Thyroid gland (tissue), 4 donors: ENCODE data around the gene NECTIN1. TPM values are rescaled to one million over a fixed set of nuclear protein-coding genes. Genes with fewer than 3 reads are reported as not detected.

Source experiments
- DNase-seq, 2 donors: peaks; one replicate each; pipeline ENCODE4 v3.0.0-alpha.2; 2019
- H3K27ac ChIP-seq, 3 donors: fragments of 200-600 bp; sonication (generic); 1 replicate in 2 of 3; 2 replicates in 1 of 3; pipeline ENCODE4 v1.5.1; 2016 to 2019; ENCODE audit warnings: mild to moderate bottlenecking in 1 of 3, moderate library complexity in 1 of 3
- H3K27me3 ChIP-seq: fragments of 200-600 bp; sonication (generic); one replicate; pipeline ENCODE4 v1.5.1; 2019
- H3K36me3 ChIP-seq, 2 donors: fragments of 200-600 bp; sonication (generic); one replicate each; pipeline ENCODE4 v1.5.1; 2016 to 2019
- H3K4me1 ChIP-seq, 2 donors: fragments of 200-600 bp; sonication (generic); one replicate each; pipeline ENCODE4 v1.5.1; 2017 to 2019
- H3K4me3 ChIP-seq, 3 donors: fragments of 200-600 bp; sonication (generic); replicated peaks in 1 of 3; 1 replicate in 2 of 3; 2 replicates in 1 of 3; pipeline ENCODE4 v1.5.1; 2016; ENCODE audit warnings: mild to moderate bottlenecking in 1 of 3
- H3K9me3 ChIP-seq: fragments of 200-600 bp; sonication (generic); one replicate; pipeline ENCODE4 v1.5.1; 2017
- POLR2A ChIP-seq, 2 donors: fragments of 450-650 bp; IDR thresholded peaks; one replicate each; pipeline ENCODE4 v1.6.1; 2017; ENCODE audit warnings: antibody characterized with exemption in 2 of 2, mild to moderate bottlenecking in 2 of 2, moderate library complexity in 1 of 2
- WGBS, 2 donors: methylation state at CpG; one replicate each; pipeline ENCODE4 v1.1.5; 2017; 5-methylcytosine and 5-hydroxymethylcytosine counted together
- intact Hi-C: fragments of 100-400 bp; cut with DNase I; formaldehyde crosslinking; loops from one replicate; pipeline ENCODE4 v1.15.1; 2023
- total RNA-seq, 4 donors: library from RNA; depleted of rRNA; stranded (reverse); fragments of >200 nt; gene quantifications; one replicate each; pipeline ENCODE4 v1.2.3, GENCODE V29; 2016
- TF ChIP-seq, protein P1 (sequence below), 6 experiments: fragments of 200-600 bp in 3 of 6; fragments of 450-650 bp in 3 of 6; sonication (generic) in 3 of 6; IDR thresholded peaks; one replicate each; pipeline ENCODE4 v1.5.1; 2016 to 2019; ENCODE audit warnings: antibody characterized with exemption in 6 of 6, mild to moderate bottlenecking in 2 of 6, inconsistent platforms in 1 of 6, moderate library complexity in 1 of 6

NECTIN1 gene
- total RNA-seq, 4 donors from 2014 or later = 0.94 to 5.3 (median 2.3) TPM

DNA sequence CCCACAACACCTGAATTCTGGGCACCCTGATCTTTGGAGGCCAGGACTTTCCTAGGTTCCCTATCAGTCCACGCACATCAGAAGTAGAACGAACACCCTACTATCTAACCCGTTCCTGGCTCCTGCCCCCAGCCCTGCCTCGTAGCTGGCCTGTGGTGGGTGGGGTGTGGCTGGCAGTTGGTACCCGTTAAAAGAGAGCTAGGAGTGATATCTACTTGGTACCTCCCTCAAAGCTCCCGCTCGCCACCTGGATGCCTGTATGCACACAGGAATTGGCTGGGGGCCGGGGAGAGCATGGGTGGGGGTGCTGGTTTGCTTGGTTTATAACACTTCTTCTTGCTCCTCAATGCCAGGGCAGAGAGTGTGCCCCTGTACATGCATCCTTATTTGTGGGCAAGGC lies 14.0 kb upstream of the NECTIN1 start:
- 59 to 66% methylated on average over 6 to 7 of the region's 8 CpGs for WGBS, 2 donors
- Histone ChIP-seq H3K4me1 (peaks cover 7 to 9% of the 10 kb centered on the region in 2 donors), H3K4me3 (no peak overlapping the region), H3K27me3 (no peaks in the 10 kb centered on the region), H3K27ac (no peak overlapping the region), H3K9me3 (no peaks in the 10 kb centered on the region), H3K36me3 (no peaks in the 10 kb centered on the region)
- TF ChIP-seq, protein P1, sequence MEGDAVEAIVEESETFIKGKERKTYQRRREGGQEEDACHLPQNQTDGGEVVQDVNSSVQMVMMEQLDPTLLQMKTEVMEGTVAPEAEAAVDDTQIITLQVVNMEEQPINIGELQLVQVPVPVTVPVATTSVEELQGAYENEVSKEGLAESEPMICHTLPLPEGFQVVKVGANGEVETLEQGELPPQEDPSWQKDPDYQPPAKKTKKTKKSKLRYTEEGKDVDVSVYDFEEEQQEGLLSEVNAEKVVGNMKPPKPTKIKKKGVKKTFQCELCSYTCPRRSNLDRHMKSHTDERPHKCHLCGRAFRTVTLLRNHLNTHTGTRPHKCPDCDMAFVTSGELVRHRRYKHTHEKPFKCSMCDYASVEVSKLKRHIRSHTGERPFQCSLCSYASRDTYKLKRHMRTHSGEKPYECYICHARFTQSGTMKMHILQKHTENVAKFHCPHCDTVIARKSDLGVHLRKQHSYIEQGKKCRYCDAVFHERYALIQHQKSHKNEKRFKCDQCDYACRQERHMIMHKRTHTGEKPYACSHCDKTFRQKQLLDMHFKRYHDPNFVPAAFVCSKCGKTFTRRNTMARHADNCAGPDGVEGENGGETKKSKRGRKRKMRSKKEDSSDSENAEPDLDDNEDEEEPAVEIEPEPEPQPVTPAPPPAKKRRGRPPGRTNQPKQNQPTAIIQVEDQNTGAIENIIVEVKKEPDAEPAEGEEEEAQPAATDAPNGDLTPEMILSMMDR (IDR thresholded peaks at IDR 0.05) = no peak
- TF ChIP-seq POLR2A (IDR thresholded peaks at IDR 0.05) = no peak
- no peak for DNase-seq
- intact Hi-C loops = loop anchor here (5.0 kb wide), 2 partner anchors 81 to 261 kb away; no protein-coding TSS in a partner anchor

DNA sequence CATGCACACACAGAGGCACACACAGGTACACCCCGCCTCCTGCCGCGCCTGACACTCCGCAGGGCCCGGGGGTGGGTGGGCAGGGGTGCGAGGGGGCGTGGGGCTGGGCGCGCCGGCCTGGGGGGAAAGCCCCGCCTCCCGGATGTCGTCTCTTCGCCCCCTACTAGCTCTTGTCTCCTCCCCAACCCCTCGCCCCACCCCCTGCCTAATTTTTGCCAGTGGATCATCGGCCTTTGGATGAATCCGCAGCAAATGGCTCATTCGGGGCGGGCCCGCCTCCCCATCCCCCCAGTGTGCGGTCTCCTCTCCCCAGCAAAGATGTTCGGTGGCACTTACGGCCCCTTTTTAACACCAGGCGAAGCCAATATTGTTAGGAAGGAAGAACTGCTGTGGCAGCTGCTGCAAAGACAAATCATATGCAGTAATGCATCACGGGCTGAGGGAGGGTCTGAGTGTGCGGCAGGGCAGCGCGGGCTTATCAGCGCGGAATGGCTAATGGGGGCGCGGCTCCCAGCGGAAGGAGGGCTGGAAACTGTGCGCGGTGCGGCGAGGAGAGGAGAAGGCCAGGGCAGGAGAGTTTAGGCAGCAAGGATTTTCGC lies 13.4 kb upstream of the NECTIN1 start:
- 2 to 7% methylated on average over 28 to 37 of the region's 38 CpGs for WGBS, 2 donors
- intact Hi-C loops = loop anchor here (5.0 kb wide), 2 partner anchors 80 to 260 kb away; no protein-coding TSS in a partner anchor
- Histone ChIP-seq H3K27ac (no peak overlapping the region), H3K9me3 (no peaks in the 10 kb centered on the region), H3K36me3 (no peaks in the 10 kb centered on the region), H3K4me1 (peaks cover 7 to 9% of the 10 kb centered on the region in 2 donors), H3K4me3 (no peak overlapping the region), H3K27me3 (no peaks in the 10 kb centered on the region)
- TF ChIP-seq, protein P1 (IDR thresholded peaks at IDR 0.05) = no peak
- no peak for DNase-seq

DNA sequence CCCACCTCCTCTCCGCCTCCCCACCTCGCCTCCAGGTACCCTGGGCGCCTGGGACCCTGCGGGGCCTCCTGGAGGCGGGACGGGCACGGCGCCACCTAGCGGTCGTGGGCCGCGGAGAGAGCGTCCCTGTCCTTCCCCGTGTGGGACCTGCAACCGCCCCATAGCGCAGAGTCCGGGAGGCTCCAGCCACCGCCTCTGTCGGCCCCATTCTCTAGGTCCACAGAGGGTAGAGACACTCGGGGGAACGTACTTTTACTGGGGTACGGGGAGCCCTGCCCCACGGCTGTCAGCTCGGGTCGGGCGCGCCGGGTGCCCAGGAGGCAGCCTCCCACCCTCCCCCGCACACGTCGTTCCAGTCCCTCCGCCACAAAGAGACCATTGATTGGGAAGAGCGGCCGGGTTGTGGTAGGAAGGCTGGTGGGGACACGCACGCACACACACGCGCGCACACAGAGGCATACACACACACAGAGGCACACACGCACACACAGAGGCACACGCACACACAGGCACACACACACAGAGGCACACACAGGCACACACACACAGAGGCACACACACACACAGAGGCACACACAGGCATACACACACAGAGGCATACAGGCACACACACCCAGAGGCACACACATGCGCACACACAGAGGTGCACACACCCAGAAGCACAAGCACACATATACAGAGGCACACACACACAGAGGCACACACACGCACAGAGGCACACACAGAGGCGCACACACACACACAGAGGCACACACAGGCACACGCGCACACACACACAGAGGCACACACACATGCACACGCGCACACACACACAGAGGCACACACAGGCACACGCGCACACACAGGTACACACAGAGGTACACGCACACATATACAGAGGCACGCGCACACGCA lies 12.6 kb upstream of the NECTIN1 start:
- Histone ChIP-seq H3K27me3 (no peaks in the 10 kb centered on the region), H3K9me3 (no peaks in the 10 kb centered on the region), H3K27ac (no peak overlapping the region), H3K4me1 (peaks cover 7 to 9% of the 10 kb centered on the region in 2 donors), H3K4me3 (no peak overlapping the region), H3K36me3 (no peaks in the 10 kb centered on the region)
- DNase-seq = peak; percentile 34 to 35
- intact Hi-C loops = loop anchor here (5.0 kb wide), 2 partner anchors 79 to 259 kb away; no protein-coding TSS in a partner anchor
- TF ChIP-seq POLR2A (IDR thresholded peaks at IDR 0.05) = no peak
- TF ChIP-seq, protein P1 (IDR thresholded peaks at IDR 0.05) = peak; percentile 33 to 86 (median 60)
- 8 to 13% methylated on average over 19 to 26 of the region's 54 CpGs for WGBS, 2 donors

DNA sequence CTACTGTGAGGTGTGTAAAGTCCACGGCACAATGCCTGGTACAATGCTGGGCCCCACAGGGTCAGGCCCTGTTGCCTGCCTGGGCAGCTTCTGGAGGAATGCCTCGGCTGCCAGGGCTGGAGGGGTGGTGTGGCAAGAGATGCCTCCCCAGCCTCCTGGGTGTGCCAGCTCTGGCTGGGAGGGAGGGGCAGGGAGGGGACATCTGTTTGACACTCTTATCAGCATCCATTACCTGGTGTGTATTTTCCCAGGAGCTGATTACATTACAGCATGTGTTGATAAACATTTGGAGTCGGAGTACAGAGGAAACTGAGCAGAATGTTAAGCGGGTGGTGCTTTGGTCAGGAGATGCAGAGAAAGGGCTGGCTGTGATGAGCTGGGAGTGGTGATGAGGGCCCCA lies 11.0 kb upstream of the NECTIN1 start:
- DNase-seq = no peak
- 85 to 87% methylated on average over 2 to 4 of the region's 4 CpGs for WGBS, 2 donors
- H3K27me3 ChIP-seq = no peaks in the 10 kb centered on the region
- no peak overlapping the region for H3K27ac ChIP-seq
- intact Hi-C loops = loop anchor here (5.0 kb wide), 2 partner anchors 78 to 258 kb away; no protein-coding TSS in a partner anchor
- no peaks in the 10 kb centered on the region for H3K36me3 ChIP-seq
- H3K4me1 ChIP-seq = peaks cover 7 to 9% of the 10 kb centered on the region in 2 donors
- TF ChIP-seq, protein P1 (IDR thresholded peaks at IDR 0.05) = no peak
- TF ChIP-seq POLR2A (IDR thresholded peaks at IDR 0.05) = no peak
- no peaks in the 10 kb centered on the region for H3K9me3 ChIP-seq
- no peak overlapping the region for H3K4me3 ChIP-seq
